AG09319 (cell line): ENCODE results near the gene BPIFB3.
"Not testable (repeated sequence)": the region's sequence is repeated elsewhere in the genome, so short reads cannot be mapped to it uniquely, and the experiment has no call there.

Source experiments
- DNase-seq: peaks from one replicate; pipeline ENCODE4 v3.0.0-alpha.2; 2010; ENCODE audit warnings: low read depth; ENCODE audit errors: extremely low read depth
- TF ChIP-seq, protein P1 (sequence below): IDR thresholded peaks from 2 replicates; pipeline ENCODE4 v1.5.1; 2011; ENCODE audit warnings: low read depth, mild to moderate bottlenecking, inconsistent platforms, low read length, moderate library complexity

BPIFB3 gene

DNA sequence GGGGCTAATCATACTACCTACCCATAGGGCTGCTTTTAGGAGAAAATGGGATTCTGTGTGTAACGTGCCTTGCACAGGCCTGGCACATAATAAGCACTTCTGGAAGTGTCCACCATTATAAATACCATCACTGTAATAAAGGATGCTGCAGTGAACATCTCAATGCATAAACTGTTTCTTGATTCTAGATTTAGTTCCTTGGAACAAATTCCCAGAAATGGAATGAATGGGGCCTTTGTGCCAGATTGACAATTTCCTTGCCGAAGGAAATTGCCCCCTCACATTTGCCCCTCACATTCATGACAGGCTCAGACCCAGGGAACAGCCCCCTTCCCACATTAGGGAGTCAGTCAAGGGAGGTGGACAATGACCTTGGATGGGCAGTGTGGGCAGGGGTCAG is 55.0 kb downstream of the BPIFB3 start:
- no peak for DNase-seq
- TF ChIP-seq, protein P1, sequence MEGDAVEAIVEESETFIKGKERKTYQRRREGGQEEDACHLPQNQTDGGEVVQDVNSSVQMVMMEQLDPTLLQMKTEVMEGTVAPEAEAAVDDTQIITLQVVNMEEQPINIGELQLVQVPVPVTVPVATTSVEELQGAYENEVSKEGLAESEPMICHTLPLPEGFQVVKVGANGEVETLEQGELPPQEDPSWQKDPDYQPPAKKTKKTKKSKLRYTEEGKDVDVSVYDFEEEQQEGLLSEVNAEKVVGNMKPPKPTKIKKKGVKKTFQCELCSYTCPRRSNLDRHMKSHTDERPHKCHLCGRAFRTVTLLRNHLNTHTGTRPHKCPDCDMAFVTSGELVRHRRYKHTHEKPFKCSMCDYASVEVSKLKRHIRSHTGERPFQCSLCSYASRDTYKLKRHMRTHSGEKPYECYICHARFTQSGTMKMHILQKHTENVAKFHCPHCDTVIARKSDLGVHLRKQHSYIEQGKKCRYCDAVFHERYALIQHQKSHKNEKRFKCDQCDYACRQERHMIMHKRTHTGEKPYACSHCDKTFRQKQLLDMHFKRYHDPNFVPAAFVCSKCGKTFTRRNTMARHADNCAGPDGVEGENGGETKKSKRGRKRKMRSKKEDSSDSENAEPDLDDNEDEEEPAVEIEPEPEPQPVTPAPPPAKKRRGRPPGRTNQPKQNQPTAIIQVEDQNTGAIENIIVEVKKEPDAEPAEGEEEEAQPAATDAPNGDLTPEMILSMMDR = no peak

DNA sequence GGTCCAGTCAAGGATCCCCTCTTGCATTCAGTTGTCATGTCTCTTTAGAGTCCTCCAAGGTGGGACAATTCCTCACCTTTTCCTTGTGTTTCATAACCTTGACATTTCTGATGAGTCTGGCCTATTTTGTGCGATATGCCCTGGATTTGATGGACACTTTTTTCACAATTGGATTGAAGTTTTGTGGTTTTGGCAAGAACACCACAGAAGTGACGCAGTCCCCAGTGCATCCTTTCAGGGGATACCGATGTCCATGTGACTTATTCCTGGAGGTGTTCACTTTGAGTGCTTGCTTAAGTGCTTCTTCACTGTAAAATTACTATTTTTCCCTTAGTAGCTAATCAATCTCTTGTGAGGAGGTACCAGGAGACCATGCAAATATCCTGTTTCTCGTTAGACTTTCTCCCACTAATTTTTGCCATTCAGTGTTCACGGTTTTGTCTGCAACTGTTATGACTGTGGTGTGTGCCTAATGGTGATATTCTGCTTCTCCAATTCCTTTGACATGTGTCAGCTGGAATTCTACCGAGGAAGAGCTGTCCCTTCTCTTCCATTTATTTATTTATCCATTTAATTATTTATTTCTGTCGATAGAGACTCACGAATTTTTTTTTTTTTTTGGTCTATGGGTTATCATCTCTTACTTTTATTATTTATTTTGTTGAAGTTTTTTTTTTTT is 56.6 kb downstream of the BPIFB3 start:
- TF ChIP-seq, protein P1 = no peak
- DNase-seq = no peak

DNA sequence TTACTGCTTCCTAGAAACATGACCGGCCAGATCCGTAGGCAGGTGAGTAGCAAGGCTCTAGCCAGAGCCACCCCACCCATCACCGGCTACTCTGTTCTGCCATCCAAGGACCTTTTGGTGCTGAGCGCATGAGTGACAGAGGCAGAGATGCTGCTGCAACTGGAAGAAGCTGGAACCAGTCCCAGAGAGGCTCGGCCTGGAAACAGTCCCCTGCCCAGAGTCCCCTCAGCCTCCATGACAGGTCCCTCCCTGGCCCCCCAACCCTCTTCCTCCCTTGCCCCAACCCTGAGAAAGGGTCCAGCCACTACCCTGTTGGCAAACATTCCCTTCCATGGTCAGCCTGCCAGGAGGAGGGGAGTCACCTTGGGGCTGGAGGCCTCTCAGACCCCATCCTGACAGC is 57.6 kb downstream of the BPIFB3 start:
- no peak for DNase-seq
- TF ChIP-seq, protein P1 = no peak

DNA sequence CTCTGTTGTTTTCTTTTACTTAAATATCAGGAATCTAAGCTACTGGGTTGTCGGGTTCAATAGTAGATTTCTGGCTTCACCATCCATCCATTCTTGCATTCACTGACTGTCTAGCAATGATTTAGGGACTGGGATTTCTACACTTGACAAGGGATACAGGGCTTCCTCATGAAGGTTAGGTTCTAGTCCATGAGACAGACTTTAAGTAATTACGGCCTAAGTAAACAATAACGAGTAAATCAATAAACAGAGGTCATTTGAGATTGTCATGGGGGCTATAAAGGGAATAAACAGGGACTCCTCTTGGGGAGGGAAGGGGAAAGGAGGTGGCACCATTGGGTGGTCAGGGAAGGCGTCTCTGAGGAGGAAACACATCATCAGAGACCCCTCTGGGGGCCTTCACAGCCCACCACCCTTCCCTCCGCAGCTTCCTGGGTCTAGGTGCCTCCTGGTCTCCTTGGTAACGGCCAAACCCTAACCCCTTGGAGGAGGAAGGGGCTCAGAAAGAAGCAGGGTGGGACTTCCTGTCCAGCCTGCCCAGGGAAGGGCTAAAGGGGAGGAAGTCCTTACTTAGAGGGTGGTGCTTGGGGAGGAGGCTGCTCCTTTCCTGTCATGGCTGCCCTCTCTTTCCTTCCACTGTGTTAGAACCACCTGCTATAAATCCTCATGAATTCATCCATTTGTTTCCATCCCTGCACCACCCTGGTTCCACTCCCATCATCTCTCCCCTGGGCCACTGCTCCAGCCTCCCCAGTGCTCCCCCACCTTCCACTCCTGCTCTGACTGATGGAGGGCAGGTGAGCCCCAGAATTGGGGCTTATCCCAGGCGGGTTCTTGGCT is 59.1 kb downstream of the BPIFB3 start:
- TF ChIP-seq, protein P1 = no peak
- no peak for DNase-seq

DNA sequence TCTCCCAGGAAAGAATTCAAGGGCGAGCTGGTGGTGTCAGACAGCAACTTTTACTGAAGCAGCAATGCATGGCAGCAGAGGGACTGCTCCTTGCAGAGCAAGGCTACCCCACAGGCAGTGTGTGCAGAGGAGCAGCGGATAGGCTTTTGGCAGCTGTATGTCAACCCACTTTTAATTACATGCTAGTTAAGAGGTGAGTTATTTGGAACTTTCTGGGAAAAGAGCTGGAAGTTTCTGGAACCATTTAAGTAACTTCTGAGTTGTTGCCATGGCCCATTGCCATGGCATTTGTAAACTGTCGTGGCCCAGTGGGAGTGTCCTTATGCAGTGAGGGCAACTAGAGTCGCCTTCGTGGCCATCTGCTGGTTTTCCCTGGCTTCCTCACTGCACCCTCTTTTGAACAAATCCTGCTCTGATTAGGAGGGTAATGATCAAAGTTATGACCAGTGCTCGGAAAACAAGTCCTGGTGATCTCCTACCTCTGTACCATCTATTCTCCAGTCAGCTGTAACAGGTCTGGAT is 59.7 kb downstream of the BPIFB3 start:
- no peak for DNase-seq
- TF ChIP-seq, protein P1 = no peak

DNA sequence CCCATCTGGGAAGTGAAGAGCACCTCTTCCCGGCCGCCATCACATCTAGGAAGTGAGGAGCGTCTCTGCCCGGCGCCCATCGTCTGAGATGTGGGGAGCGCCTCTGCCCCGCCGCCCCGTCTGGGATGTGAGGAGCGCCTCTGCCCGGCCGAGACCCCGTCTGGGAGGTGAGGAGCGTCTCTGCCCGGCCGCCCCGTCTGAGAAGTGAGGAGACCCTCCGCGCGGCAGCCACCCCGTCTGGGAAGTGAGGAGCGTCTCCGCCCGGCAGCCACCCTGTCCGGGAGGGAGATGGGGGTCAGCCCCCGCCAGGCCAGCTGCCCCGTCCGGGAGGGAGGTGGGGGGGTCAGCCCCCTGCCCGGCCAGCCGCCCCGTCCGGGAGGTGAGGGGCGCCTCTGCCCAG is 61.8 kb downstream of the BPIFB3 start:
- not testable (repeated sequence) for DNase-seq

DNA sequence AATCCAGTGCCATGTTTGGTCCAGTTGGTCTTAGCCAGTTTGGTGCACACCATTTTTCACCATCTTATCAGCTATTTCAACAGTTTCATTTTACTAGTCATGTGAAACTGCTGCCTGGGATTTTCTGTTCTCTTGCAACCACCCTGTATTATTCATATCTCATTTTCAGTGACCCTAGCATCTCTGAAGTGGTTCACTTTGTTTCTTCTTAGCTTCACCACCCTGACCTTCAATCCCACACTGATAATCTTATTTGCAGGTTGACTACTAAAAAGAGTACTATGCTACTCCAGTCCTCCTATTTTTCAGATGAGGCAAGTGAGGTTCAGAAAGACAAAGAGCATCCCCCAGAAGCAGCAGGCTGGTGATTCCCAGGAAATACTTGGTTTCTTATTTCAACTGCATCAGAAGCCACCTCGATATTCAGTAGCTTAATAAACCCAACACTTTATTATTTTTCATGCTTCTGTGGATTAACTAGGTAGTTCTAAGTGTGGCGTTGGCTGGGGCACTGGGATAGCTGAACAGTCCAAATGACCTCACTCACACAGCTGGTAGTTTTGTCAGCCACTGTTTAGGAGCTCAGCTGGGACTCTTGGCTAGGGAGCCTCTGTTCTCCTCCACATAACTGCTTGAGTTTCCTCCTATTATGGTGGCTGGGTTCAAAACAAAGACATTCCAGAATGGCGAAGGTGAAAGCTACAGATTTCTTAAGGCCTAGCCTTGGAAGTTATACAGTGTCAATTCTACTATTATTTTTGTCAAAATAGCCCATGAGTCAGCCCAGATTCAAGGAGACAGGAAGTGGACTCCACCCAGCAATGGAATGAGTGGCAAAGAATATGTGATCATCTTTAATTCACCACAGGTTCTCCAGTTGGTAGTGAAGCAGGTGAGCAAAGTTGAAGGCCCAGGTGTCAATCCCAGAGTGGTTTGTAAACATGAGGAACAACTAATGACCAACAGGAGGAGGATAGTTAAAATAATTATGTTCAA is 66.3 kb downstream of the BPIFB3 start:
- TF ChIP-seq, protein P1 = no peak
- no peak for DNase-seq
